IPS DF 6.9 (cell line): ENCODE measurements around the gene ATRNL1.
"Not testable (repeated sequence)": the region's sequence is repeated elsewhere in the genome, so short reads cannot be mapped to it uniquely, and the experiment has no call there.

Experiments used
- DNase-seq: peaks from one replicate; pipeline ENCODE4 v3.0.0-alpha.2; 2013; ENCODE audit warnings: low read depth, low spot score
- H3K27ac ChIP-seq: one replicate; pipeline ENCODE4 v1.5.1; 2013; ENCODE audit warnings: low read length, control low read depth
- H3K27me3 ChIP-seq: 2 replicates; pipeline ENCODE4 v1.6.1; 2013; ENCODE audit warnings: mild to moderate bottlenecking, low read length; ENCODE audit not compliant: control insufficient read depth, insufficient read depth
- H3K36me3 ChIP-seq: 2 replicates; pipeline ENCODE4 v1.6.1; 2013; ENCODE audit warnings: low read length; ENCODE audit not compliant: control insufficient read depth, insufficient read depth
- H3K4me1 ChIP-seq: 2 replicates; pipeline ENCODE4 v1.6.1; 2013; ENCODE audit warnings: low read length; ENCODE audit not compliant: control insufficient read depth, insufficient read depth
- H3K4me3 ChIP-seq: 2 replicates; pipeline ENCODE4 v1.5.1; 2013; ENCODE audit warnings: mild to moderate bottlenecking, low read length
- H3K9me3 ChIP-seq: 2 replicates; pipeline ENCODE4 v1.6.1; 2013; ENCODE audit warnings: low read length, inconsistent platforms; ENCODE audit not compliant: control insufficient read depth, insufficient read depth
- WGBS: extraction: QIAGEN DNeasy Blood & Tissue Kit; methylation state at CpG from one replicate; pipeline ENCODE4 v1.1.7; 2013; ENCODE audit warnings: mixed read lengths, missing lambda C conversion rate; ENCODE audit not compliant: insufficient read length, insufficient coverage; 5-methylcytosine and 5-hydroxymethylcytosine counted together

ATRNL1 gene

GRCh38 chr10:115091161-115091560 lies 2.0 kb upstream of the ATRNL1 start:
- H3K27me3 ChIP-seq = no peaks in the 10 kb centered on the region

GRCh38 chr10:115092258-115092554 lies 959 bp upstream of the ATRNL1 start:
- WGBS = no CpG with 5 or more reads among the region's 10 CpGs
- Histone ChIP-seq H3K9me3 (no peaks in the 10 kb centered on the region), H3K27ac (no peak overlapping the region), H3K36me3 (no peaks in the 10 kb centered on the region), H3K27me3 (no peaks in the 10 kb centered on the region), H3K4me3 (peak overlapping the region; percentile 99; the same call in 1 of the 2 replicates), H3K4me1 (peaks cover 2% of the 10 kb centered on the region; the same call in 1 of the 2 replicates)
- DNase-seq = no peak

More at GRCh38 chr10:115091161-115091560, 2.0 kb upstream of the ATRNL1 start:
- DNase-seq = no peak
- no peak overlapping the region for H3K4me3 ChIP-seq
- no peaks in the 10 kb centered on the region for H3K36me3 ChIP-seq
- H3K4me1 ChIP-seq = peaks cover 2% of the 10 kb centered on the region; the same call in 1 of the 2 replicates
- no CpG with 5 or more reads among the region's 6 CpGs for WGBS
- no peaks in the 10 kb centered on the region for H3K9me3 ChIP-seq
- H3K27ac ChIP-seq = no peak overlapping the region

- H3K9me3 ChIP-seq = no peaks in the 10 kb centered on the region
- H3K27ac ChIP-seq = no peak overlapping the region
- H3K36me3 ChIP-seq = no peaks in the 10 kb centered on the region
- H3K4me1 ChIP-seq = peaks cover 2% of the 10 kb centered on the region; the same call in 1 of the 2 replicates
- H3K27me3 ChIP-seq = no peaks in the 10 kb centered on the region
- no CpG with 5 or more reads among the region's 75 CpGs for WGBS
- no peak for DNase-seq
- peak overlapping the region; percentile 99 for H3K4me3 ChIP-seq
These were observed 445 bp upstream of the ATRNL1 start for GRCh38 chr10:115092555-115093285.

- peaks cover 2% of the 10 kb centered on the region; the same call in 1 of the 2 replicates for H3K4me1 ChIP-seq
- no peak for DNase-seq
- H3K4me3 ChIP-seq = peak overlapping the region; percentile 99
- H3K27me3 ChIP-seq = no peaks in the 10 kb centered on the region
- no peaks in the 10 kb centered on the region for H3K9me3 ChIP-seq
- no peak overlapping the region for H3K27ac ChIP-seq
- no peaks in the 10 kb centered on the region for H3K36me3 ChIP-seq
- WGBS = no CpG with 5 or more reads among the region's 61 CpGs
These were observed 727 bp downstream of the ATRNL1 start for GRCh38 chr10:115093776-115094408.

- 100% methylated on average over 1 of the region's 12 CpGs for WGBS
- DNase-seq = no peak
- Histone ChIP-seq H3K36me3 (no peaks in the 10 kb centered on the region), H3K27me3 (no peaks in the 10 kb centered on the region), H3K9me3 (no peaks in the 10 kb centered on the region), H3K4me3 (peak overlapping the region; percentile 99; the same call in 1 of the 2 replicates), H3K4me1 (peaks cover 2% of the 10 kb centered on the region; the same call in 1 of the 2 replicates), H3K27ac (no peak overlapping the region)
These were observed 1.4 kb downstream of the ATRNL1 start for GRCh38 chr10:115094416-115095140.

- WGBS = no CpG with 5 or more reads among the region's 2 CpGs
- no peak for DNase-seq
- no peak overlapping the region for H3K4me3 ChIP-seq
- H3K9me3 ChIP-seq = no peaks in the 10 kb centered on the region
- H3K4me1 ChIP-seq = peaks cover 2% of the 10 kb centered on the region; the same call in 1 of the 2 replicates
- H3K27ac ChIP-seq = no peak overlapping the region
- H3K36me3 ChIP-seq = no peaks in the 10 kb centered on the region
- H3K27me3 ChIP-seq = no peaks in the 10 kb centered on the region
These were observed 2.6 kb downstream of the ATRNL1 start for GRCh38 chr10:115095758-115096157.

GRCh38 chr10:115103700-115104099 lies 10.5 kb downstream of the ATRNL1 start:
- Histone ChIP-seq H3K27ac (no peak overlapping the region), H3K4me3 (no peak overlapping the region), H3K36me3 (no peaks in the 10 kb centered on the region), H3K9me3 (peaks cover 3% of the 10 kb centered on the region; the same call in 1 of the 2 replicates), H3K27me3 (no peaks in the 10 kb centered on the region), H3K4me1 (no peaks in the 10 kb centered on the region)
- no CpG with 5 or more reads among the region's 1 CpG for WGBS
- DNase-seq = no peak

- H3K36me3 ChIP-seq, H3K27me3 ChIP-seq, H3K9me3 ChIP-seq, H3K27ac ChIP-seq, H3K4me3 ChIP-seq, H3K4me1 ChIP-seq, DNase-seq: not testable (repeated sequence)
- WGBS = no CpG with 5 or more reads among the region's 5 CpGs
These were observed 12.2 kb downstream of the ATRNL1 start for GRCh38 chr10:115105411-115105810.

- Histone ChIP-seq H3K9me3 (peaks cover 3% of the 10 kb centered on the region; the same call in 1 of the 2 replicates), H3K4me1 (no peaks in the 10 kb centered on the region)
- no CpG with 5 or more reads among the region's 3 CpGs for WGBS
These were observed 14.7 kb downstream of the ATRNL1 start for GRCh38 chr10:115107830-115108229.

GRCh38 chr10:115117301-115117700 lies 24.1 kb downstream of the ATRNL1 start:
- no peaks in the 10 kb centered on the region for H3K4me1 ChIP-seq
- H3K36me3 ChIP-seq = no peaks in the 10 kb centered on the region
- no peak for DNase-seq
- no peak overlapping the region for H3K27ac ChIP-seq
- H3K27me3 ChIP-seq = no peaks in the 10 kb centered on the region
- no peak overlapping the region for H3K4me3 ChIP-seq
- no CpG with 5 or more reads among the region's 3 CpGs for WGBS
- H3K9me3 ChIP-seq = no peaks in the 10 kb centered on the region

More at GRCh38 chr10:115107830-115108229, 14.7 kb downstream of the ATRNL1 start:
- H3K36me3 ChIP-seq = no peaks in the 10 kb centered on the region
- H3K4me3 ChIP-seq = no peak overlapping the region
- H3K27ac ChIP-seq = no peak overlapping the region
- no peak for DNase-seq
- no peaks in the 10 kb centered on the region for H3K27me3 ChIP-seq
